Measurements from ENCODE around the gene MDM2. TPM values are rescaled to one million over a fixed set of nuclear protein-coding genes. Genes with fewer than 3 reads are reported as not detected.
"Not testable (repeated sequence)": the region's sequence is repeated elsewhere in the genome, so short reads cannot be mapped to it uniquely, and the experiment has no call there.

MDM2 gene
- total RNA-seq, 3 donors from 2014 or later = 69.4 to 73.3 (median 71.8) TPM

DNA sequence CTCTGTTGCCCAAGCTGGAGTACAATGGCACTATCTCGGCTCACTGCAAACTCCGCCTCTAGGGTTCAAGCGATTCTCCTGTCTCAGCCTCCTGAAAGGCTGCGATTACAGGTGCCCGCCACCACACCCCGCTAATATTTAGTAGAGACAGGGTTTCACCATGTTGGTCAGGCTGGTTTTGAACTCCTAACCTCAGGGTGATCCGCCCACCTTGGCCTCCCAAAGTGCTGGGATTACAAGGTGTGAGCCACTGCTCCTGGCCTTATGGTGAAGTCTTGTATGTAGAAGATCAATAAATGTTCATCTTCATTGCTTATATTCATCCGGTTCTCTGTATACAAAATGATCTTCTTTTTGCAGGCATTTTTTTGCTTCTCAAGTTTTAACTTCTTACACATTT lies 47.8 kb downstream of the MDM2 start:
- Histone ChIP-seq H3K9me3 (no peaks in the 10 kb centered on the region), H3K27ac (no peak overlapping the region), H3K4me1 (no peaks in the 10 kb centered on the region), H3K36me3 (no peaks in the 10 kb centered on the region), H3K4me3 (no peak overlapping the region), H3K27me3 (no peaks in the 10 kb centered on the region)
- intact Hi-C loops (cut with DNase I; ENCODE audit: low total_unique reads) = no loop called here
- no peak for TF ChIP-seq POLR2A (IDR thresholded peaks at IDR 0.05)
- DNase-seq (ENCODE audit: low spot score in 2 of 2) = no peak

- no peaks in the 10 kb centered on the region for H3K27me3 ChIP-seq
- no peak for DNase-seq (ENCODE audit: low spot score in 2 of 2)
- no peak overlapping the region for H3K4me3 ChIP-seq
- H3K9me3 ChIP-seq = no peaks in the 10 kb centered on the region
- no peak overlapping the region for H3K27ac ChIP-seq
- H3K4me1 ChIP-seq = no peaks in the 10 kb centered on the region
- no peaks in the 10 kb centered on the region for H3K36me3 ChIP-seq
- TF ChIP-seq, protein P1, sequence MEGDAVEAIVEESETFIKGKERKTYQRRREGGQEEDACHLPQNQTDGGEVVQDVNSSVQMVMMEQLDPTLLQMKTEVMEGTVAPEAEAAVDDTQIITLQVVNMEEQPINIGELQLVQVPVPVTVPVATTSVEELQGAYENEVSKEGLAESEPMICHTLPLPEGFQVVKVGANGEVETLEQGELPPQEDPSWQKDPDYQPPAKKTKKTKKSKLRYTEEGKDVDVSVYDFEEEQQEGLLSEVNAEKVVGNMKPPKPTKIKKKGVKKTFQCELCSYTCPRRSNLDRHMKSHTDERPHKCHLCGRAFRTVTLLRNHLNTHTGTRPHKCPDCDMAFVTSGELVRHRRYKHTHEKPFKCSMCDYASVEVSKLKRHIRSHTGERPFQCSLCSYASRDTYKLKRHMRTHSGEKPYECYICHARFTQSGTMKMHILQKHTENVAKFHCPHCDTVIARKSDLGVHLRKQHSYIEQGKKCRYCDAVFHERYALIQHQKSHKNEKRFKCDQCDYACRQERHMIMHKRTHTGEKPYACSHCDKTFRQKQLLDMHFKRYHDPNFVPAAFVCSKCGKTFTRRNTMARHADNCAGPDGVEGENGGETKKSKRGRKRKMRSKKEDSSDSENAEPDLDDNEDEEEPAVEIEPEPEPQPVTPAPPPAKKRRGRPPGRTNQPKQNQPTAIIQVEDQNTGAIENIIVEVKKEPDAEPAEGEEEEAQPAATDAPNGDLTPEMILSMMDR (IDR thresholded peaks at IDR 0.05) = no peak
- no peak for TF ChIP-seq POLR2A (IDR thresholded peaks at IDR 0.05)
- no peak for TF ChIP-seq POLR2AphosphoS5 (IDR thresholded peaks at IDR 0.05)
- intact Hi-C loops (cut with DNase I; ENCODE audit: low total_unique reads) = no loop called here
Measured at GRCh38 chr12:68856510-68856909, 48.5 kb downstream of the MDM2 start.

GRCh38 chr12:68861890-68862289 lies 53.9 kb downstream of the MDM2 start:
- Histone ChIP-seq H3K4me1 (no peaks in the 10 kb centered on the region), H3K36me3 (no peaks in the 10 kb centered on the region), H3K27me3 (no peaks in the 10 kb centered on the region), H3K9me3 (no peaks in the 10 kb centered on the region), H3K4me3 (no peak overlapping the region), H3K27ac (no peak overlapping the region)
- intact Hi-C loops (cut with DNase I; ENCODE audit: low total_unique reads) = no loop called here
- TF ChIP-seq POLR2AphosphoS5 (IDR thresholded peaks at IDR 0.05) = no peak
- TF ChIP-seq POLR2A (IDR thresholded peaks at IDR 0.05) = no peak
- TF ChIP-seq, protein P1 (IDR thresholded peaks at IDR 0.05) = no peak
- no peak for DNase-seq (ENCODE audit: low spot score in 2 of 2)

DNA sequence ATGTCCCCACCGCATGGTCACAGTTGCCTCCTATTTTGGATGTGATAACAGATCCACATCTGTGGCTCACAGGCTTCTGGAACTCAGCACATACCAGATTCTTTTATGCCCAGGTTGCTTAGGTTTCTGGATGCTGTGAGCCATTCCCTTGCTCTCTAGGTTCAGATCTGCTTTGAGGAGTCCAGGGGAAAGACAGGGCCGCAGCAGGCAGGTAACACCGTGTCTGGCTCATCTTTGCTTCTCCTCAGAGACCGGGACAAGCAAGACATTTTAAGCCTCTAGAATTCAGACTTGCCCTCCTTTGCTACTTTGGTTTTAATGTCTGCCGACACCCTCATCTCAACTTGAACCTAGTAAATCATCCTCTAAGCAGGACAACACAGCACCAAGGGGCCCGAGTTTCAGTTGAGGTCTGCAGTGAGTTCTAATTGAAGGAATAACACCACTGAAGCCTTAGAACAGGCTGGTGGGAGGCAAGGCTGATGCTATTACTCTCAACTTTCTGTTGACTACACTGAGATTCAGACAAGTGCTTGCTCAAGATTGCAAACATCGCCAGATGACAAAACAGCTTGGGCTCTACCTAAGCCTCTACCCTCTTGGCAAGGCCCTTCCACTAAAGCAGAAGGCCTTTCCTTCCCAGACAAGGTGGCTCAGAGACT lies 55.3 kb downstream of the MDM2 start:
- no peak overlapping the region for H3K27ac ChIP-seq
- intact Hi-C loops (cut with DNase I; ENCODE audit: low total_unique reads) = no loop called here
- TF ChIP-seq, protein P1 (IDR thresholded peaks at IDR 0.05) = no peak
- no peak for TF ChIP-seq POLR2A (IDR thresholded peaks at IDR 0.05)
- no peak for TF ChIP-seq POLR2AphosphoS5 (IDR thresholded peaks at IDR 0.05)

GRCh38 chr12:68863886-68864454 lies 56.0 kb downstream of the MDM2 start:
- intact Hi-C loops (cut with DNase I; ENCODE audit: low total_unique reads); H3K4me1 ChIP-seq; H3K27ac ChIP-seq; DNase-seq (ENCODE audit: low spot score in 2 of 2); H3K36me3 ChIP-seq; H3K4me3 ChIP-seq; H3K9me3 ChIP-seq; H3K27me3 ChIP-seq: not testable (repeated sequence)
- TF ChIP-seq, protein P1 (IDR thresholded peaks at IDR 0.05) = peak; percentile 15 to 66 (median 41)

More for the DNA sequence above, 55.3 kb downstream of the MDM2 start:
- no peaks in the 10 kb centered on the region for H3K4me1 ChIP-seq
- H3K4me3 ChIP-seq = no peak overlapping the region
- no peaks in the 10 kb centered on the region for H3K36me3 ChIP-seq
- DNase-seq (ENCODE audit: low spot score in 2 of 2) = no peak
- no peaks in the 10 kb centered on the region for H3K27me3 ChIP-seq
- H3K9me3 ChIP-seq = no peaks in the 10 kb centered on the region

Measured in breast epithelium (tissue), 4 donors.